ENCODE measurements around the gene SLAMF7. TPM values are rescaled to one million over a fixed set of nuclear protein-coding genes. Genes with fewer than 3 reads are reported as not detected.

The SLAMF7 gene
- total RNA-seq, 2 experiments from 2014 or later: 124 to 137 TPM

- Mint-ChIP-seq H3K27ac (peak overlapping the region; percentile 85), H3K36me3 (peaks cover 35% of the 10 kb centered on the region), H3K4me1 (peaks cover 82% of the 10 kb centered on the region), H3K9me3 (peaks cover 1% of the 10 kb centered on the region), H3K27me3 (no peaks in the 10 kb centered on the region), H3K4me3 (peak overlapping the region; percentile 79)
- DNase-seq (no peak), ATAC-seq (ENCODE audit: low read depth) (no peak)
- POLR2A ChIA-PET: interaction anchor here (1.2 to 2.0 kb wide), 2 partner anchors 9 kb away, joined by 3 to 7 read pairs; no protein-coding TSS in a partner anchor
Observed at GRCh38 chr1:160742428-160743127, 3.5 kb downstream of the SLAMF7 start.

- Mint-ChIP-seq H3K27me3 (no peaks in the 10 kb centered on the region), H3K27ac (peak overlapping the region; percentile 85), H3K9me3 (peaks cover 1% of the 10 kb centered on the region), H3K4me1 (peaks cover 87% of the 10 kb centered on the region), H3K4me3 (peak overlapping the region; percentile 79), H3K36me3 (peaks cover 41% of the 10 kb centered on the region)
- DNase-seq: no peak
- ATAC-seq (ENCODE audit: low read depth): no peak
- POLR2A ChIA-PET: interaction anchor here (1.9 to 2.3 kb wide), 4 partner anchors 10 to 25 kb away, joined by 7 to 24 read pairs (median 14); no protein-coding TSS in a partner anchor
Observed at GRCh38 chr1:160743266-160743665, 4.2 kb downstream of the SLAMF7 start.

DNA sequence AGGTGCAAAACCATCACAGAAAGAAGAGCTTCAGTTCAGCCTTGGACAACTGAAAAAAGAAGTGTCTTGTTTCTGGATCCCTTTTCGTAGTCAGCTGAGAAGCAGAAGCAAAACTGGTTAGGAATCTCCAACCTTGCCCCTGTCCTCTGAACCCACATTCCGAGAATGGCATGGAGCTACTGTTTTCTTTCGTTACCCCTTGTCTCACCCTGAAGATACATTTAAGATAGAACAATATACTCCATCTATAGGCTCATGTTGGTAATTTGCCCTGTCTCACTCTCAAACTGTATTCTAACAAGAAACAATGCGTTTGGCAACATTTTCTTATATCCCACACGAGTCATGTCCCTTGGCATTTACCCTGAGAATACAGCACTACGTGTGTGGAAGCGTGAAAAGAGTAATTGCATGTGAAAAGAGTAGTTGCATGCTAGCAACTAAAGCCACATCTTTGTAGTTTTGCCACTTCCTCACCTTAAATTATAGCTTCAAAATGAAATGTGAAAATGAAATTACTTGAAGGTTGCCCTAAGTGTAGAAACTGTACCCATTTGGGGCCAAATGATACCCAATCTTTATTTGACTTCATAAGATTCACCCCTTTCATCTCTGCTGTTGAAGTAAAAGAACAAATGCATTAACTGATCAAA lies 5.3 kb downstream of the SLAMF7 start:
- POLR2A ChIA-PET: interaction anchor here (0.8 to 2.3 kb wide), 10 partner anchors 11 to 62 kb away, joined by 3 to 24 read pairs (median 8); partner anchors contain the start of genes CD48 and LY9
- peak overlapping the region; percentile 85 for H3K27ac Mint-ChIP-seq
- peaks cover 88% of the 10 kb centered on the region for H3K4me1 Mint-ChIP-seq
- H3K9me3 Mint-ChIP-seq: no peaks in the 10 kb centered on the region
- no peaks in the 10 kb centered on the region for H3K27me3 Mint-ChIP-seq
- peak overlapping the region; percentile 79 for H3K4me3 Mint-ChIP-seq
- DNase-seq (no peak), ATAC-seq (ENCODE audit: low read depth) (peak; percentile 74)
- H3K36me3 Mint-ChIP-seq: peaks cover 51% of the 10 kb centered on the region

- no peak for DNase-seq
- no peak for ATAC-seq (ENCODE audit: low read depth)
- Mint-ChIP-seq H3K27ac (peak overlapping the region; percentile 85), H3K4me3 (peak overlapping the region; percentile 79), H3K9me3 (no peaks in the 10 kb centered on the region), H3K36me3 (peaks cover 52% of the 10 kb centered on the region), H3K27me3 (no peaks in the 10 kb centered on the region), H3K4me1 (peaks cover 90% of the 10 kb centered on the region)
- POLR2A ChIA-PET: interaction anchor here (0.8 to 2.3 kb wide), 9 partner anchors 10 to 62 kb away, joined by 3 to 24 read pairs (median 9); partner anchors contain the start of genes CD48 and LY9
Observed at GRCh38 chr1:160744852-160745520, 5.9 kb downstream of the SLAMF7 start.

GRCh38 chr1:160745551-160745950 lies 6.5 kb downstream of the SLAMF7 start:
- Mint-ChIP-seq H3K27me3 (no peaks in the 10 kb centered on the region), H3K4me1 (peaks cover 90% of the 10 kb centered on the region), H3K9me3 (no peaks in the 10 kb centered on the region), H3K27ac (peak overlapping the region; percentile 85), H3K36me3 (peaks cover 57% of the 10 kb centered on the region), H3K4me3 (peak overlapping the region; percentile 79)
- no peak for ATAC-seq (ENCODE audit: low read depth)
- POLR2A ChIA-PET: interaction anchor here (1.7 to 2.3 kb wide), 3 partner anchors 10 to 34 kb away, joined by 8 to 24 read pairs (median 11); partner anchors contain the start of gene CD48
- no peak for DNase-seq

GRCh38 chr1:160746836-160747500 lies 7.9 kb downstream of the SLAMF7 start:
- POLR2A ChIA-PET: interaction anchor here (0.6 to 1.1 kb wide), 3 partner anchors 12 to 21 kb away, joined by 3 read pairs; no protein-coding TSS in a partner anchor
- DNase-seq: no peak
- Mint-ChIP-seq H3K9me3 (peaks cover 2% of the 10 kb centered on the region), H3K4me3 (peak overlapping the region; percentile 41), H3K36me3 (peaks cover 62% of the 10 kb centered on the region), H3K27me3 (no peaks in the 10 kb centered on the region), H3K27ac (peak overlapping the region; percentile 85), H3K4me1 (peaks cover 92% of the 10 kb centered on the region)
- ATAC-seq (ENCODE audit: low read depth): no peak

DNA sequence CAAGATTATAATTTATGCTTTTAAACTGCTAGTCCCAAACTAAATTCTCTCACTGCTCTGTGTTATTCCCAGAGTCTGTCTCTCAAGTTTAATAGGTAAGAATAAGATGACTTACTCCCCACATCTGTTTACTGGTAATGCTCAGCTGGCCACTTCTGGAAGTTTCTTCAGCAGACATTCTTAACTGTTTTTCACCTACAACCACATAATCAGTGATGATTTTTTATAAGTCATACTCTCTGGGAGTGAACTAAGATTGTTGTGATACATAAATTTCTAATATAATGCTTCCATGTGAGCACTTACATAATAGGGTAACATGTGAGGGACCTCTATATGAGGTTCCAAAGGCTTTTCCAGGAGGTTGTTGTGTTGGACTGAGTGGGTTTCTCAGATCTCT lies 8.7 kb downstream of the SLAMF7 start:
- peak overlapping the region; percentile 82 for H3K27ac Mint-ChIP-seq
- H3K4me1 Mint-ChIP-seq: peaks cover 91% of the 10 kb centered on the region
- H3K27me3 Mint-ChIP-seq: no peaks in the 10 kb centered on the region
- no peak overlapping the region for H3K4me3 Mint-ChIP-seq
- DNase-seq: no peak
- H3K36me3 Mint-ChIP-seq: peaks cover 63% of the 10 kb centered on the region
- no peak for ATAC-seq (ENCODE audit: low read depth)
- POLR2A ChIA-PET: interaction anchor here (0.5 to 1.1 kb wide), 4 partner anchors 9 to 350 kb away, joined by 3 to 4 read pairs (median 4); no protein-coding TSS in a partner anchor
- peaks cover 2% of the 10 kb centered on the region for H3K9me3 Mint-ChIP-seq

DNA sequence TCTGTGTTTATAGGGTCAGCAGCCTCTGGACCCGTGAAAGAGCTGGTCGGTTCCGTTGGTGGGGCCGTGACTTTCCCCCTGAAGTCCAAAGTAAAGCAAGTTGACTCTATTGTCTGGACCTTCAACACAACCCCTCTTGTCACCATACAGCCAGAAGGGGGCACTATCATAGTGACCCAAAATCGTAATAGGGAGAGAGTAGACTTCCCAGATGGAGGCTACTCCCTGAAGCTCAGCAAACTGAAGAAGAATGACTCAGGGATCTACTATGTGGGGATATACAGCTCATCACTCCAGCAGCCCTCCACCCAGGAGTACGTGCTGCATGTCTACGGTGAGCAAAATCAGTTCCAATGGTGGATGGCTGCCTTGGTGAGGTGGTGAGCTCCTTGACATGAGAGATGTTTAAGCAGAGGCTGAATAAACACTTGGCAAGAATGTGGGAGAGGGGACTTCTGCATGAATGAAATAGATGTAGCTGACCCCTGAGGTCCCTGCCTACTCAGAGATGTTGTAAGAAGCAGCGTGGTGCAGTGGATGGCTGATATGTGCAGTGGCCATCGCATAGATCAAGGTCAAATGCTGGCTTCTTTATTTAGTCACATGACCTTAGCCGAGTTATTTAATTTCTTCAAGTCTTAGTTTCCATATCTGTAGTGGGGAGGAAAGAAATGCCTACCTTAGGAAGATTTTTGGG lies 9.3 kb downstream of the SLAMF7 start:
- ATAC-seq (ENCODE audit: low read depth) (no peak), DNase-seq (no peak)
- peak overlapping the region; percentile 82 for H3K27ac Mint-ChIP-seq
- H3K27me3 Mint-ChIP-seq: no peaks in the 10 kb centered on the region
- POLR2A ChIA-PET: interaction anchor here (0.5 to 1.7 kb wide), 5 partner anchors 8 to 349 kb away, joined by 3 to 6 read pairs (median 4); no protein-coding TSS in a partner anchor
- H3K36me3 Mint-ChIP-seq: peaks cover 66% of the 10 kb centered on the region
- peaks cover 2% of the 10 kb centered on the region for H3K9me3 Mint-ChIP-seq
- peaks cover 89% of the 10 kb centered on the region for H3K4me1 Mint-ChIP-seq
- no peak overlapping the region for H3K4me3 Mint-ChIP-seq

- H3K36me3 Mint-ChIP-seq: peaks cover 69% of the 10 kb centered on the region
- no peak for ATAC-seq (ENCODE audit: low read depth)
Observed at GRCh38 chr1:160748878-160749269, 9.8 kb downstream of the SLAMF7 start.

GRCh38 chr1:160750608-160751007 lies 11.6 kb downstream of the SLAMF7 start:
- peak overlapping the region; percentile 85 for H3K27ac Mint-ChIP-seq
- peak overlapping the region; percentile 14 for H3K4me3 Mint-ChIP-seq
- peaks cover 4% of the 10 kb centered on the region for H3K9me3 Mint-ChIP-seq
- peaks cover 74% of the 10 kb centered on the region for H3K4me1 Mint-ChIP-seq
- H3K36me3 Mint-ChIP-seq: peaks cover 68% of the 10 kb centered on the region
- DNase-seq (no peak), ATAC-seq (ENCODE audit: low read depth) (no peak)
- no peaks in the 10 kb centered on the region for H3K27me3 Mint-ChIP-seq
- POLR2A ChIA-PET: no interaction called here

More at GRCh38 chr1:160748878-160749269, 9.8 kb downstream of the SLAMF7 start:
- peaks cover 87% of the 10 kb centered on the region for H3K4me1 Mint-ChIP-seq
- no peak for DNase-seq
- POLR2A ChIA-PET: interaction anchor here (0.6 to 1.7 kb wide), 2 partner anchors 11 to 24 kb away, joined by 5 to 6 read pairs; no protein-coding TSS in a partner anchor
- peaks cover 2% of the 10 kb centered on the region for H3K9me3 Mint-ChIP-seq
- H3K4me3 Mint-ChIP-seq: no peak overlapping the region
- H3K27me3 Mint-ChIP-seq: no peaks in the 10 kb centered on the region
- H3K27ac Mint-ChIP-seq: peak overlapping the region; percentile 82

DNA sequence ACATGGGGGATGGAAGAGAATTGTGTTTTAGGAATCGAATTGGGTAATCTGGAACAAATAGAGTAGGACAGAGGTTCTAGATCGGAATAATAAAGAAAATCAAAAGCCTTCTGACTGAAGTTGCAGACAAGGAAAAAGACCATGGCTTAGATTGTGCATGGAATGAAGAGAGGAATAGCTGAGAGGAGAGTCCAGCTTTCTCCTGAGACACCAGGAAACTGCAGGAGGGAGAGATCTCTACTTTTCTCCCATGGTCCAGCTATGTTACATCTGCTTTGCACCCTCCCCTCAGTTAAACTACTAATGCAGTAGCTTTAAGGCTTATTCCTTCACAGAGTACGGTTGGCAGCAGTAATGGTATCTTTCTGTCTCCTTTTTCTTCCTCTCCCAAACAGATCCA lies 13.4 kb downstream of the SLAMF7 start:
- Mint-ChIP-seq H3K4me3 (no peak overlapping the region), H3K36me3 (peaks cover 70% of the 10 kb centered on the region), H3K27ac (peak overlapping the region; percentile 91), H3K9me3 (peaks cover 11% of the 10 kb centered on the region), H3K27me3 (no peaks in the 10 kb centered on the region), H3K4me1 (peaks cover 74% of the 10 kb centered on the region)
- DNase-seq: no peak
- ATAC-seq (ENCODE audit: low read depth): no peak
- POLR2A ChIA-PET: interaction anchor here (0.7 to 1.3 kb wide), 3 partner anchors 11 to 46 kb away, joined by 3 read pairs; no protein-coding TSS in a partner anchor

DNA sequence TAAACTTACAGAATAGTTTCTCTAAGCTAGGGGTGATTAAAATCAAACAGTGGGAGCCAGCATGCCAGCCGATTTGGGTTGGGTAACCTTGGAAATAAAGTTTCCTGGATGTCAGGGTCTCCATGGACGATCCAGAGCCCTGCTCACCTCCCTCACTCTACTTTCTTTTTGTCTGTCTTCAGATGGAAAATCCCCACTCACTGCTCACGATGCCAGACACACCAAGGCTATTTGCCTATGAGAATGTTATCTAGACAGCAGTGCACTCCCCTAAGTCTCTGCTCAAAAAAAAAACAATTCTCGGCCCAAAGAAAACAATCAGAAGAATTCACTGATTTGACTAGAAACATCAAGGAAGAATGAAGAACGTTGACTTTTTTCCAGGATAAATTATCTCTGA lies 13.9 kb downstream of the SLAMF7 start:
- peaks cover 69% of the 10 kb centered on the region for H3K36me3 Mint-ChIP-seq
- peaks cover 72% of the 10 kb centered on the region for H3K4me1 Mint-ChIP-seq
- POLR2A ChIA-PET: interaction anchor here (0.9 kb wide), 1 partner anchor 12 kb away, joined by 3 read pairs; no protein-coding TSS in a partner anchor

More for the DNA sequence above, 13.9 kb downstream of the SLAMF7 start:
- DNase-seq (no peak), ATAC-seq (ENCODE audit: low read depth) (no peak)
- H3K4me3 Mint-ChIP-seq: no peak overlapping the region
- peaks cover 15% of the 10 kb centered on the region for H3K9me3 Mint-ChIP-seq
- no peaks in the 10 kb centered on the region for H3K27me3 Mint-ChIP-seq
- H3K27ac Mint-ChIP-seq: peak overlapping the region; percentile 35
